ENCODE data around the gene FLRT2. TPM values are rescaled to one million over a fixed set of nuclear protein-coding genes. Genes with fewer than 3 reads are reported as not detected.

Gene FLRT2
- total RNA-seq, 1 donor, result 72.3 TPM

DNA sequence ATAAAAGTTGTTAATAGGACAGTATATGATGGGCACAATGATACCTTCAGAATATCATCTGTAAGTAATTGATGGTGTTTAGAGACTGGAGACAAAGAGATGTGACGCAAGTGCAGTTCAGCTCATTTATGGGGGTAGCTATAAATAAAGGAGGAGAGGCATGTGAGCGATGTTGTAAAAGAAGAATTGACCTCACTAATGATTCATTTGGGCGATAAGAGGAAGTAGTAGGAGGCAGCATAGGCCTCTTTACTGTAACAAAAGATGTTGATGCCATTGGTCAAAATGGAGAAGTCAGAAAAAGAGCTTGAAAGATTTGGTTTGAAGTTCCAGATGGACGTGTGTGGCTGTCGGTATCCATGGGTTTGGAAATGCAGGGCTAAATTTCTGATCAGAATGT, 70.0 kb downstream of the FLRT2 start:
- DNase-seq (ENCODE audit: low read depth), result peak; percentile 62
- TF ChIP-seq, protein P1, sequence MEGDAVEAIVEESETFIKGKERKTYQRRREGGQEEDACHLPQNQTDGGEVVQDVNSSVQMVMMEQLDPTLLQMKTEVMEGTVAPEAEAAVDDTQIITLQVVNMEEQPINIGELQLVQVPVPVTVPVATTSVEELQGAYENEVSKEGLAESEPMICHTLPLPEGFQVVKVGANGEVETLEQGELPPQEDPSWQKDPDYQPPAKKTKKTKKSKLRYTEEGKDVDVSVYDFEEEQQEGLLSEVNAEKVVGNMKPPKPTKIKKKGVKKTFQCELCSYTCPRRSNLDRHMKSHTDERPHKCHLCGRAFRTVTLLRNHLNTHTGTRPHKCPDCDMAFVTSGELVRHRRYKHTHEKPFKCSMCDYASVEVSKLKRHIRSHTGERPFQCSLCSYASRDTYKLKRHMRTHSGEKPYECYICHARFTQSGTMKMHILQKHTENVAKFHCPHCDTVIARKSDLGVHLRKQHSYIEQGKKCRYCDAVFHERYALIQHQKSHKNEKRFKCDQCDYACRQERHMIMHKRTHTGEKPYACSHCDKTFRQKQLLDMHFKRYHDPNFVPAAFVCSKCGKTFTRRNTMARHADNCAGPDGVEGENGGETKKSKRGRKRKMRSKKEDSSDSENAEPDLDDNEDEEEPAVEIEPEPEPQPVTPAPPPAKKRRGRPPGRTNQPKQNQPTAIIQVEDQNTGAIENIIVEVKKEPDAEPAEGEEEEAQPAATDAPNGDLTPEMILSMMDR (IDR thresholded peaks at IDR 0.05; ENCODE audit: insufficient read depth, low read length), result no peak

DNA sequence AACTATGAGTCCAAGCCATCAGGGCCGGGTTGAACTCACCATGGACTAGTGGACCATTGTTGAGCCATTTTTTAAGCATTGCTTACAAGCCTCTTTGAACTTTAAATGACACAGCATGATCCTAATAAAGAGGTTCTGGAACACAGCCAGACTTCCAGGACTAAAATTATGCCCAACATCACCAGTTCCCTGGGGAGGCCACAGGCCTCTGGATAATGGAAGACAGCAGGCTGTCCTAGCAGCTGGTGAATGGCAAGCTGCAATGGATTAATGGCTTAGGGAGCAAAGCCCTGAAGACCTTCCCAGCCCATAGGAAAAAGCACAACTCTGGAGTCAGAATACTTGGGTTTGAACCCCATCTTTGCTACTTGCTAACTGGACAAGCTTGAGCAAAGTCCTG, 71.3 kb downstream of the FLRT2 start:
- TF ChIP-seq, protein P1 (IDR thresholded peaks at IDR 0.05; ENCODE audit: insufficient read depth, low read length), result no peak
- H3K4me3 ChIP-seq (ENCODE audit: low read depth, low read length), result no peak overlapping the region
- DNase-seq (ENCODE audit: low read depth), result no peak

More for the DNA sequence above, 70.0 kb downstream of the FLRT2 start:
- no peak overlapping the region for H3K4me3 ChIP-seq (ENCODE audit: low read depth, low read length)

DNA sequence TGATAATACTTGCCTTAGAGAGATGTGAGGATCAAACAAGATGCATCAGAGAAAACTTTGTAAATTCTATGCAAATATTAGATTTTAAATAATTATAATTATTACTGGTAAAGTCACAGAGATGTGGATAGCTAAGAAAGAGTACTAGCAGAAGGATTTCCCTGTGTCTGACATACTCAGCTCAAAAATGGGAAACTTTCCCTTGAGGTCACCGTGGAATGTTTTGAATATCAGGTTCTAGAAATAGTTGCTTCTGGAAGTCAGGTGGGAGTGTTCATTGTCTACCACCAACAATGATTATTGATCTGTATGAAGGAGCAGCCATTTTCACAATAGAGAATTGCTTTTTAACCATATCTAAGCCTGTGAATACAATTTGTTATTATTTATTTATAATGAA, 71.7 kb downstream of the FLRT2 start:
- no peak for DNase-seq (ENCODE audit: low read depth)
- H3K4me3 ChIP-seq (ENCODE audit: low read depth, low read length), result no peak overlapping the region
- TF ChIP-seq, protein P1 (IDR thresholded peaks at IDR 0.05; ENCODE audit: insufficient read depth, low read length), result no peak

DNA sequence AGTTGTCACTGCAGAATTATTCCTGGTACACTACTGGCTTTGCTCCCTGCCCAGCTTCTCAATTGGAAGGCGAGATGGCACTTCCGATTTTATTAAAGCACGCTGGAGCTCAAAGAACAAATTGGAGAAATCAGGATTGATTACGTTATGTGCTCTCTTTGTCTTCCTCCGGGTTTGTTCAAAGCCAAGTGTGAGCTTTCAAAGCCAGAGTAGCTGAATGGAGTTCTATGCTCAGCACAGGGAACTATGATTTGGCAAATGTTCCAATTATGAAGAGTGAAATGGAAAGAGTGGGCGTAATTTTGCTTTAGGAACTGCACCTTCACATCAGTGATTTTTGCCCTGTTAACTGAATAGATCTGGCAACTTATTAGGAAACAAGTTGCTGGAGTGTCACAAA, 72.4 kb downstream of the FLRT2 start:
- TF ChIP-seq, protein P1 (IDR thresholded peaks at IDR 0.05; ENCODE audit: insufficient read depth, low read length), result no peak
- no peak overlapping the region for H3K4me3 ChIP-seq (ENCODE audit: low read depth, low read length)
- DNase-seq (ENCODE audit: low read depth), result no peak

DNA sequence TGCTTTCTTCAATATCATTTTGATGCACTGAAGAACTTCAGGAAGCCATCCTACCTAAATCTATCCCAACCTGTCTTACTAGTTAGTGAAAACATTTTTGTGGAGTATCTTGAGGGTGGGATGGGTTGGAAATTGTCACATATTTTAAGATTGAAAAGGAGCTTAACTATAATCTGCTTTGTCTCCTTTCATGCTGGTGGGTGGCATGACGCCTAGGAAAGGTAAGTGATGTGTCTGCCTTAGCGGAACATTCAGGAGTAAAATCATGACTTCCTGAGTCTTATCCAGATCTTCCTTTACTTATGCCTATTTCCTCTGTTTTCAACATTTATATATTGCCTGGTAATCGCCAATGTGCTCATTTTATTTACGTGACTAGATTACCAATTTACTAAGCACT, 74.1 kb downstream of the FLRT2 start:
- TF ChIP-seq, protein P1 (IDR thresholded peaks at IDR 0.05; ENCODE audit: insufficient read depth, low read length), result no peak
- DNase-seq (ENCODE audit: low read depth), result no peak
- H3K4me3 ChIP-seq (ENCODE audit: low read depth, low read length), result no peak overlapping the region

DNA sequence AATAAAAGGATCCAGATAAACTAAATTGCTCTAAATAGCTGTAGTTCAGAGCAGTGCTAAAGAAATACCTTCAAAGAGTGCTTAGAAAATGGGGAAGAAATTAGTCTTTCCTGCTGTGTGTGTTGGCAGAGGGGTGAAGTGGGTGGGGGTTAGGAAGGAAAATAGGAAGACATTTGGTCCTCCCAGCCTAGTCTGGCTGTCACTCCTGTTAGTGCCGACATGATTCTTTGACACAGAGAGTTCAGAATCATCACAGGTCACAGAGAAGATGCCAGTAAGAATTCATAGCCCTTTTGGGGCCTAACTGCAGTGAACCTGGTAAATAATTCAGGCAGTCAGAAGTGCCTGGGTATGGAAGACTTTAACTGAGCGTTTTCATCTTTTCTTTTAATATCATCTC, 74.8 kb downstream of the FLRT2 start:
- no peak overlapping the region for H3K4me3 ChIP-seq (ENCODE audit: low read depth, low read length)
- TF ChIP-seq, protein P1 (IDR thresholded peaks at IDR 0.05; ENCODE audit: insufficient read depth, low read length), result no peak
- DNase-seq (ENCODE audit: low read depth), result no peak

DNA sequence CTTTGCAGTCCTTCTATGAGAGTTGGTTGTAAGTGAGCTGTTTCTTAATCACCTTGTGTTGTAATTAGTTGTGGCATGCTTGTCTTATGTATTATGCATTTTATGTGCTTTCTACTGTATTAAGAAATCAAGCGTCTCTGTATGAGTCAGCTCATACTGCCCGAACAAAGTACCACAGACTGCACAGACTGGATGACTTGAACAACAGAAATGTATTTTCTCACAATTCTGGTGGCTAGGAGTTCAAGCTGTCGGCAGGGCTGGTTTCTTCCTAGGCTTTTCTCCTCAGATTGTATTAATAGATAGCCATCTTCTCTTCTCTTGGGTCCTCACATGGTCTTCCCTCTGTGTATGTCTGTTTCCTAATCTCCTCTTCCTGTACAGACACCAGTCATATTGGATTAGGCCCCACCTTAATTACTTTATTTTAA, 77.7 kb downstream of the FLRT2 start:
- TF ChIP-seq, protein P1 (IDR thresholded peaks at IDR 0.05; ENCODE audit: insufficient read depth, low read length), result no peak
- no peak overlapping the region for H3K4me3 ChIP-seq (ENCODE audit: low read depth, low read length)
- peak; percentile 80 for DNase-seq (ENCODE audit: low read depth)
